Measurements from ENCODE around the gene PKN1.
"Not testable (repeated sequence)": the region's sequence is repeated elsewhere in the genome, so short reads cannot be mapped to it uniquely, and the experiment has no call there.

Gene PKN1

DNA sequence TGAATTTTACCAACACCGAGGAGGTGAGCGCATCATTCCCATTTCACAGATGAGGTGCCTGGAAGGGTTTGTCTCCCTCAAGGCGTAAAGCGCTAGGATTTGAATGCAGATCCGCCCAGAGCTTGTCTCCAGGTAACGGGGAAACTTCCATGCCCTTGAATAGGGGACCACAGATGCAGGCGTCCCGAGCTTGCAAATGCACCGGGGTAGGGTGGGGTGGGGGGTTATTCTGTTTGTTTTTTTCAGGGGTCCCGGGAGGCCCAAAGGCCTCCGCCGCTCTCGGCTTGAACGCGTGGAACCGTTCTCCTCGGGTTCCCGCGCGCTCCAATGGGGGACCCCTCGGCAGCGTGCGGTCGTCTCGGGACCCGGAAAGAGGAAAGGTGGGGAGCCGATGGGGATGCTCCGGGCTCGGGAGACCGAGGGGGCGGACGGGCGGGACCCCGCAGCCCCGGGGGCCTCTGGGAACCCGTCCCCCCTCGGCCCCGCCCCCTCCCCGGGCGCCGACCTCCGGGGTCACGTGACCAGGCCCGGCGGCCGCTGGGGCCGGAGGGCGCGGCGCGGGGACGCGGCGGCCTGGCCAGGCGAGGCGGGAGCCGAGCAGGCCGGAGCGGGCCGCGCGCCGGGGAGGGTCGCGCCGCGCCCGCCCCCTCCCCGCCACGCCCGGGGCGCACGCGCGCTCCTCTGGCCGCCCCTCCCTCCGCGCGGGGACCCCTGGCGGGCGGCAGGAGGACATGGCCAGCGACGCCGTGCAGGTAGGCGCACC is at the start of gene PKN1:
PKN1 (plus strand) TSS at position 516 of the 763 bp plus-strand sequence; CDS start at position 732, 216 bp downstream.
- peak in 1 of 2 experiments; percentile 73 for DNase-seq

DNA sequence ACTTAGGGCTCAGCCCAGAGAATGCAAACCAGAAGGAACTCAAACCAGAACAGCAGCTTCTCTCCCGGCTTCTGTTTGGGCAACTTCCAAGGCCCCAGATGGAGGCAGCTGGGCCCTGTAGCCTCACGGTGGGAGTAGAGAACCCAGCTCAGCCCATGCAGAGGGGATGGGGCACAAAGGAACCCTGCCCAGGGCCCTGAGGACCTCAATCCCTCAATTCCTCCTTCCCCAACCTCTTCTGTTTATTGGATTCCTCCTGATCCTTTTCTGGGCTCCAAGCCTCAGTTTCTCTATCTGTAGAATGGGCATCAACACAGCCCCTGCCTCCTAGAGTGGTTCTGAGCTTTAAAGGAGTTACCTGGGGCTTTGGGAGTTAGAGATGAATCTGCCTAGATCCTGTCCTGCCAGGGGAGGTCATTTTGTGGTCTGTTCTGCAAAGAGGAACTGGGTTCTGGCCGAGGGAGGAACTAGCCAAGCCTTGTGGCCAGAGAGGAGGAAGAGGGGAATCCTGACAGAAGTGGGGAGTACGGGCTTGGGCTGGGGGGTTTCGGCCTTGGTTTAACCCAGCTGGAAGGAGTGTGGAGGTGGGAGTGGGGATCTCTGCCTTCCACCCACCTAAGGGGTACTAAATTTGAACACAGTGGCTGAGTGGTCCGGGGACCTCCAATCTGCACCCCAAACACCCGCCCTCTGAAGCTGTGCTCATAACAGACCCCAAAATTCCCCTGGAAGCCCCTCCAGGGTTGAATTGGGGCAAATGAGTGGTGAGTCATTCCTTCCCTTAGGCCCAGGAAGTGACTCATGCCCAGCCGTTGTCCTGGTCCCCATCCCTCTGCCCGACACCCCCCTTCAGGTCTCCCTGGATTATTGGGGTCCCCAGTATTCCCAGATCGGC is 49.2 kb upstream of the PKN1 start:
- peak in 1 of 2 experiments; percentile 14 for DNase-seq

- DNase-seq: no peak
Measured at GRCh38 chr19:14385492-14385891, 47.6 kb upstream of the PKN1 start.

DNA sequence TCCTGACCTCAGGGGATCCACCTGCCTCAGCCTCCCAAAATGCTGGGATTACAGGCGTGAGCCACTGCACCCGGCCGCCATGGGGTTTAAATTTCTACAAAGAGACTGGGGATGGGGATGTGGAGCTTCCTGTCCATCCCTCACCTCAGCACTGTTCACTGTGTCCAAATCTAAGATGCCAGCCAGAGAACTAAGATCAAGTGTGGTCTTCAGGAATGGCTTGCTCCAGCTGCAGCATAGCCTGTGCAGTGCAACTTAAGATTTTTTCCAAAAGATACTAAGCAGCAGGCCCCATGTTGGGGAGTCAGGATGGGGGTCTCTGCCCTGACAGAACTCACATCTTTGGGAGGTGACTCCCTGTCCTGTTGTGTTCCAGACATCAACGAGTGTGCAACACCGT is 42.6 kb upstream of the PKN1 start:
- DNase-seq: no peak

DNA sequence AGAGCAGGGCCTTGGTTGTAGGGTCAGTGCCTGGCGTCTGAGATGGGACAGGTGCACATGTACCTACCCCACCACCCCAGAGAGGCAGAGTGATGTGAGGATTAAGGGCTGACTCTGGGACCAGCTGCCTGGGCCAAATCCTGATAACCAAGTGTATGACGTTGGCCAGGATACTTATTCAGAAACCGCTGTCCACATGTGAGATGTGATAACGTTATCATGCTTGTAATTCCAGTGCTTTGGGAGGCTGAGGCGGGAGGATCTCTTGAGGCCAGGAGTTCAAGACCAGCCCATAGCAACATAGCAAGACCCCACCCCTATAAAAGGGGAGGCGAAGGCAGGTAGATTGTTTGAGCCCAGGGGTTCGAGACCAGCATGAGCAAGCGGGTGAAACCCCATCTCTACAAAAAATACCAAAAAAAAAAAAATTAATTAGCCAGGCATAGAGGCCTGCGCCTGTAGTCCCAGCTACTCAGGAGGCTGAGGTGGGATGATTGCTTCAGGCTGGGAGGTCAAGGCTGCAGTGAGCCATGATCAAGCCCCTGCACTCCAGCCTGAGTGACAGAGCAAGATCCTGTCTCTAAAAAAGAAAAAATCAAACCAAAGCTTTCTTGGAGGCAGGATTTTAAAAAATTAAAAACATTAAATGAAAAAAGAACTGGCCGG is 41.8 kb upstream of the PKN1 start:
- DNase-seq: no peak

DNA sequence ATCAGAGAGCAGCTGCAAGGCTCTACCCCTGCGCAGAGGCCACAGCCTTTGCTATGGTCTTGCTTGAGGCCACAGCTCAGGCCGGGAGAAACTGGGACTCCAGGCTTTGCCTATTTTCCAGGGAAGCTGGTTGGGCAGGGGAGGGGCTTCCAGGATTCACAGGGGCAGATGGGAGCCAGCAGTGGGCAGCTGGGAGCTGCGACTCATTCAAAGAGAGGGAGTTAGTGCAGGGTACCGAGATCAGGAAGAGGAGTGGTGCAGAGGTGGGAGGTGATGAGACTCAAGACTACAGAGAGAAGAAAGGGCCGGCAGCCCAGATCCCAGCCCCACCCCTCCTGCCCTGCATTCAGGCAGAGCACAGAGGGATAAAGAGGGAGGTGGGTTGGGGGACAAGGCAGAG is 39.8 kb upstream of the PKN1 start:
- no peak for DNase-seq

DNA sequence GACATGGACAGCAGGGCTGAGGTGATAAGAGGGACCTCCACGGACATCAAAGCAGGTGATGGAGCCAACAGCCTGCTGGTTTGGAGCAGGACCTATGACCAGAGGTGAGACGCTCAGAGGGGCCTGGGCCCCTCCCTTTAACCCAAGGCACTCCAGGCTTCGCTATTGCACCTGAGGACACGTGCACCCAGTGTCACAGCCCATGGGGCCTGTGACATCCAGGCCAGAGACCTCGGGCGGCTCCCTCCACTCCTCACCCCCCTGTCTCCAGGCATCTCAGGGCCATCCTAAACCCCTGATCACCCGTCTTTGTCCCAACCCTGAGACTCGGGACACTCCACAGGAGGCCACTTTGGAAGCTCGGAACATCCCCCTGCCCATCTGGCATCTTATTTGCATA is 38.9 kb upstream of the PKN1 start:
- no peak for DNase-seq

- DNase-seq: no peak
Measured at GRCh38 chr19:14395262-14395661, 37.8 kb upstream of the PKN1 start.

- DNase-seq: no peak
Measured at GRCh38 chr19:14395710-14396336, 37.3 kb upstream of the PKN1 start.

- DNase-seq: not testable (repeated sequence)
Measured at GRCh38 chr19:14396730-14397129, 36.4 kb upstream of the PKN1 start.

DNA sequence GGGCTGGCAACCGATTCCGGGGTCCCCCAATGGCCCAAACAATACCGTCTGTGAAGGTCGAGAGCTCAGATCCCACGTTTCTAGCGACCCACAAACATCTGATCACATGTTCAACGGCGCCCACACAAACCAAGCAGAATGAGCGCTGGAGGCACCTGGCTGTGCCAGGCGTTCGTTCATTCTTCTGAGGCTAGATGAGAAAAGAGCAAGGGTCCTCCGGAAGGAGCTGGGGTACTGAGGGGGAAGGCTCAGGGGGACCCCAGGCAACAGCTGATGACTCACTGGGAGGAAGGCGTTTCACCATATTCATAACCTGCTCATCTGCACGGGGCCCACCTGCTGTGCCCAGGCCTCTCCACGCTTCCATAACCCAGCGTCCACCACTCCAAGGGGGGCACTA is 35.9 kb upstream of the PKN1 start:
- DNase-seq: not testable (repeated sequence)

DNA sequence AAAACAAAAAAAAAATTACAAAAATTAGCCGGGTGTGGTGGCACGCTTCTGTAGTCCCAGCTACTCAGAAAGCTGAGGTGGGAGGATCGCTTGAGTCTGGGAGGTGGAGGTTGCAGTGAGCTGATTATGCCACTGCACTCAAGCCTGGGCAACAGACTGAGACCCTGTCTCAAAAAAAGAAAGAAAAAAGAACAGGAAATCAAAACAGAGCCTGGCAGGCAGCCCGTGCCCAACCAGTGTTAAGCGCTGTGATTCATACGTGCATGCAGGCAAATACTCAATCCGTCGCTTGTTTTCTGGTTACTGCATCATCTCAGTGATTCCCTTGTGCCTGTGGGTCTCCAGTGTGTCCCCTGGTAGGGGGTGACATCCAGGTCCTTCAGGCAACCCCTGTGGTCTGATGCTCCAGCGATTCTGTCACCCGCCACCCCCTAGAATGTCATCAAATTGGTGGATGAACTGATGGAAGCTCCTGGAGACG is 32.1 kb upstream of the PKN1 start:
- peak in 1 of 2 experiments; percentile 21 for DNase-seq

DNA sequence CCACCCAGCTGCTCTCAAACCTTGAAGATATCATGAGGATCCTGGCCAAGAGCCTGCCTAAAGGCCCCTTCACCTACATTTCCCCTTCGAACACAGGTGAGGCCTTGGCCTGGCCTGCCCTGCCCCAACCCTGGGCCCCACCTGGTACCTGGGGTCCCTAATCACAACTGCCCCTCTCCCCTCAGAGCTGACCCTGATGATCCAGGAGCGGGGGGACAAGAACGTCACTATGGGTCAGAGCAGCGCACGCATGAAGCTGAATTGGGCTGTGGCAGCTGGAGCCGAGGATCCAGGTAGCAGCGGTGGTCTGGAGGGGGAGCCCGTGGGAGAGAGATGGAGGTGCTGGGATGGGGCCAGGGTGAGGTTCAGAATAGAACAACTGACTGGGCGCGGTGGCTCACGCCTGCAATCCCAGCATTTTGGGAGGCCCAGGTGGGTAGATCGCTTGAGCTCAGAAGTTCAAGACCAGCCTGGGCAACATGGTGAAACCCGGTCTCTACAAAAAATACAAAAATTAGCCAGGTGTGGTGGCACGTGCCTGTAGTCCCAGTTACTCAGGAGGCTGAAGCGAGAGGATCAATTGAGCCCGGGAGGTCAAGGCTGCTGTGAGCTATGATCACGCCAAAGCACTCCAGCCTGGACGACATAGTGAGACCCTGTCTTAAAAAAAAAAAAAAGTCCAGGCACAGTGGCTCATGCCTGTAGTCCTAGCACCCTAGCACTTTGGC is 31.5 kb upstream of the PKN1 start:
- DNase-seq: no peak

GRCh38 chr19:14402332-14403144 is 30.6 kb upstream of the PKN1 start:
- no peak for DNase-seq

DNA sequence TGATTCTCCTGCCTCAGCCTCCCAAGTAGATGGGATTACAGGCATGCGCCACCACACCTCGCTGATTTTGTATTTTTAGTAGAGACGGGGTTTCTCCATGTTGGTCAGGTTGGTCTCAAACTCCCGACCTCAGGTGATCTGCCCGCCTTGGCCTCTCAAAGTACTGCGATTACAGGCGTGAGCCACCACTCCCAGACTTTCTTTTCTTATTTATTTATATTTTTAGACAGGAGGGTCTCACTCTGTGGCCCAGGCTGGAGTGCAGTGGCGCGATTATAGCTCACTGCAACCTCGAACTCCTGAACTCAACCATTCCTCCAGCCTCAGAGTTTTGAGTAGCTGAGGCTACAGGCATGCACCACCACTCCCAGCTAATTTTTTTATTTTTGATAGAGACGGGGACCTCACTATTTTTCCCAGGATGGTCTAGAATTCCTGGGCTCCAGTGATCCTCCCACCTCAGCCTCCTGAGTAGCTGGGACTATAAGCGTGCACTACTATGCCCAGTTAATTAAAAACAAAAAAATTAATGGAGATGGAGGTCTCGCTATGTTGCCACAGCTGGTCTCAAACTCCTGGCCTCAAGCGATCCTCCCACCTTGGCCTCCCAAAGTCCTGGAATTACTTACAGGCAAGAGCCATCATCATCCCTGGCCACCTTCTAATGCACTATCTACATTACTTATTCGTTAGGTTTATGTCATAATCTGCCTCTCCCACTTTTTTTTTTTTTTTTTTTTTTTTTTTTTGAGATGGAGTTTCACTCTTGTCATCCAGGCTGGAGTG is 29.8 kb upstream of the PKN1 start:
- DNase-seq: not testable (repeated sequence)

DNA sequence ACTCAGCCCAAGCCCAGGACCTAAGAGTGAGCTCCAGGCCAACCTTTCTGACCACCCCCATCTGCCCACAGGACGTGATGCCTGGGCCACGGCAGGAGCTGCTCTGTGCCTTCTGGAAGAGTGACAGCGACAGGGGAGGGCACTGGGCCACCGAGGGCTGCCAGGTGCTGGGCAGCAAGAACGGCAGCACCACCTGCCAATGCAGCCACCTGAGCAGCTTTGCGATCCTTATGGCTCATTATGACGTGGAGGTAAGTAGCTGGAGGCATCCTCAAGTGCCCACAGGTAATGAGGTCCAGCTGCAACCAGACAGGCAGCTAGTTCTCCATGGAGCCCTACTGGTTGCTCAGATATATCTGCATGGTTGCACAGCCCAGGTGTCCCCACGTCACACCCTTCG is 28.8 kb upstream of the PKN1 start:
- no peak for DNase-seq

GRCh38 chr19:14405380-14405757 is 27.7 kb upstream of the PKN1 start:
- no peak for DNase-seq

GRCh38 chr19:14405758-14406644 is 27.1 kb upstream of the PKN1 start:
- peak; percentile 48 to 80 for DNase-seq

Measured in NCI-H446 (cell line).